ENCODE data around the gene TMEM232.

DNA sequence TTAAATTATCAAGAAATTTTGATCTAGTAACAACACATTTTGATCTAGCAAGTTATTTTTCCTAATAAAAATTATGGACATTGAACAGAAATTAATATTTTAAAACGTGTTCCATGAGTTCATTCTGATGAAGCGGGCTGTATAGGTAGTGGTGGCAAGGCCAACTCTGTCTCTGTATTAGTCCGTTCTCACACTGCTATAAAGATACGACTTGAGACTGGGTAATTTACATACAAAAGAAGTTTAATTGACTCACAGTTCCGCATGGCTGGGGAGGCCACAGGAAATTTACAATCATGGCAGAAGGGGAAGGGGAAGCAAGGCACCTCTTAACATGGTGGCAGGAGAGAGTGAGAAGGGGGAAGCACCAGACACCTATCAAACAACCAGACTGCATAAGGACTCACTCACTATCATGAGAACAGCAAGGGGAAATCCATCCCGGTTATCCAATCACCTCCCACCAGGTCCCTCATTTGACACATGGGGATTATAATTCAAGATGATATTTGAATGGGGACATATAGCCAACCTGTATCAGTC is 61.2 kb downstream of the TMEM232 start:
- TF ChIP-seq EZH2 (IDR thresholded peaks at IDR 0.05; ENCODE audit: insufficient read depth, poor library complexity, severe bottlenecking) (no peak), EZH2phosphoT487 (IDR thresholded peaks at IDR 0.05; ENCODE audit: insufficient read depth, low read depth) (no peak)

Measured in GM23248 (cell line).